ENCODE data around the gene MED6.

DNA sequence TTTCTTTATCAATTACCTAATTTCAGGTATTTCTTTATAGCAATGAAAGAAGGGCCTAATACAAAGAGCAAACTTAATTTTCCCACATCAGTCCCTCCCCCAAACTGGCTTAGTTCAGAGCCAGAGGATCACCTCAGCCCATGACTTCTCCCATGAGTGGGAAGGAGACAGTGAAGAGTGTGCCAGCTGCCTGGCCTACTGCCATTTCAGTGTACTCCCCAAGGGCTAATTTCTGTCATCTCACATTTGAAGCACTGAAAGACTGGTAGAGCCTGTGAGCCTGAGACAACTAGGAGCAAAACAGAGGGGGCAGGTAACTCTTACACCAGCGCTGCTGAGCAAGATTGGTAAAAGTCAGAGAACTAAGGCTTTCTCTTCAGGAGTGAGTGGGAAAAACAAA, 36.6 kb downstream of the MED6 start:
- TF ChIP-seq, protein P1, sequence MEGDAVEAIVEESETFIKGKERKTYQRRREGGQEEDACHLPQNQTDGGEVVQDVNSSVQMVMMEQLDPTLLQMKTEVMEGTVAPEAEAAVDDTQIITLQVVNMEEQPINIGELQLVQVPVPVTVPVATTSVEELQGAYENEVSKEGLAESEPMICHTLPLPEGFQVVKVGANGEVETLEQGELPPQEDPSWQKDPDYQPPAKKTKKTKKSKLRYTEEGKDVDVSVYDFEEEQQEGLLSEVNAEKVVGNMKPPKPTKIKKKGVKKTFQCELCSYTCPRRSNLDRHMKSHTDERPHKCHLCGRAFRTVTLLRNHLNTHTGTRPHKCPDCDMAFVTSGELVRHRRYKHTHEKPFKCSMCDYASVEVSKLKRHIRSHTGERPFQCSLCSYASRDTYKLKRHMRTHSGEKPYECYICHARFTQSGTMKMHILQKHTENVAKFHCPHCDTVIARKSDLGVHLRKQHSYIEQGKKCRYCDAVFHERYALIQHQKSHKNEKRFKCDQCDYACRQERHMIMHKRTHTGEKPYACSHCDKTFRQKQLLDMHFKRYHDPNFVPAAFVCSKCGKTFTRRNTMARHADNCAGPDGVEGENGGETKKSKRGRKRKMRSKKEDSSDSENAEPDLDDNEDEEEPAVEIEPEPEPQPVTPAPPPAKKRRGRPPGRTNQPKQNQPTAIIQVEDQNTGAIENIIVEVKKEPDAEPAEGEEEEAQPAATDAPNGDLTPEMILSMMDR (IDR thresholded peaks at IDR 0.05): no peak
- no peak for TF ChIP-seq POLR2A (IDR thresholded peaks at IDR 0.05)

Measured in adrenal gland (tissue), 5 donors.